ENCODE results near the gene TTBK2. TPM values are rescaled to one million over a fixed set of nuclear protein-coding genes. Genes with fewer than 3 reads are reported as not detected.
A peak's percentile ranks its signal among the peaks of the same experiment; 100 is the strongest.
"Not testable (repeated sequence)": the region's sequence is repeated elsewhere in the genome, so short reads cannot be mapped to it uniquely, and the experiment has no call there.

The TTBK2 gene
- 7.9 and 8.8 TPM in 2 replicates for total RNA-seq

DNA sequence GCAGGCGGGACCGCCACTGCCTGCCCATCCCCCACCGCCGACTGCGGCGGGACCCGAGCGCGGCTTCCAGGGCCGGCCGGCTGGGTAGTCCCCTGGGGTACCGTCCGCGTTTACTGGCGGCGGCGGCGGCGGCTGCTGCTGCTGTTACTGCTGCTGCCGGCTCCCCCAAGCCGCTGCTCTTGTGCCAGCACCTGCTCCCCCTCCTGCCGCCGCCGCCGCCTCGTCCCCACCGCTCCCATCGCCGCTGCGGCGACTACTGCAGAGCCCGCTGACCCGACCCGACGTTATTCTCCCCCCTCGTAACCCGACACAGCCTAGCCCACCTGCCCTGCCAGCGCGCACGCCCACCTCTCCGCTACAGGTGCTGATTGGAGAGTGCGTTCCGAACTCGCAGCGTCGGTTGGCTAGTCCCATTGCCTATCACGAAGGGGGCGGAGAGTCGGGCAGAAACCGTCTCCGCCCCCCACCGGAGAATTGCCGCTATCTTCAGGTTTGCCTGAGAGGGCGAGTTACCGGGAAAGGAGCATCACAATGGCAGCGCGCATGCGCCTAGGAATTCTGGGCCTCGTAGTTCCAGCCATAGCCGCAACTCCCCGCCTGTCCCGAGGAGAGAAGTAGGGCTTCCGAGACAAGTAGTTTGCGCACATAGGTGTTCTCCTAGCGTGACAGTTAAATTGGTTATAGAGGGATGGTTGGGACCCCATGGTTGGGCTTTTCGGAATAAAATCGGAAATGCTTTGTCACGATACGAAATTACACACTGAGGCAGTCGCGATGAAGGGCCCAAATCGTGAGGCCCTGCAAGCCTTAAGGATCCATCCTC is at the start of gene TTBK2:
Gene TTBK2, minus strand, starts transcription at position 260 of the 823 bp plus-strand sequence. CDS start 42,161 bp downstream, outside the sequence.
- peak within 1 kb of the TSS; percentile 76 for H3K4me3 ChIP-seq (ENCODE audit: low read depth, low read length)
- no peak for FAIRE-seq
- H3K27me3 ChIP-seq (ENCODE audit: control insufficient read depth, insufficient read depth, low read length), result no peaks in the 10 kb centered on the region
- H3K36me3 ChIP-seq (ENCODE audit: control insufficient read depth, insufficient read depth, low read length), result no peaks in the 10 kb centered on the region
- TF ChIP-seq, protein P1, sequence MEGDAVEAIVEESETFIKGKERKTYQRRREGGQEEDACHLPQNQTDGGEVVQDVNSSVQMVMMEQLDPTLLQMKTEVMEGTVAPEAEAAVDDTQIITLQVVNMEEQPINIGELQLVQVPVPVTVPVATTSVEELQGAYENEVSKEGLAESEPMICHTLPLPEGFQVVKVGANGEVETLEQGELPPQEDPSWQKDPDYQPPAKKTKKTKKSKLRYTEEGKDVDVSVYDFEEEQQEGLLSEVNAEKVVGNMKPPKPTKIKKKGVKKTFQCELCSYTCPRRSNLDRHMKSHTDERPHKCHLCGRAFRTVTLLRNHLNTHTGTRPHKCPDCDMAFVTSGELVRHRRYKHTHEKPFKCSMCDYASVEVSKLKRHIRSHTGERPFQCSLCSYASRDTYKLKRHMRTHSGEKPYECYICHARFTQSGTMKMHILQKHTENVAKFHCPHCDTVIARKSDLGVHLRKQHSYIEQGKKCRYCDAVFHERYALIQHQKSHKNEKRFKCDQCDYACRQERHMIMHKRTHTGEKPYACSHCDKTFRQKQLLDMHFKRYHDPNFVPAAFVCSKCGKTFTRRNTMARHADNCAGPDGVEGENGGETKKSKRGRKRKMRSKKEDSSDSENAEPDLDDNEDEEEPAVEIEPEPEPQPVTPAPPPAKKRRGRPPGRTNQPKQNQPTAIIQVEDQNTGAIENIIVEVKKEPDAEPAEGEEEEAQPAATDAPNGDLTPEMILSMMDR (IDR thresholded peaks at IDR 0.05; ENCODE audit: insufficient read depth, low read length, severe bottlenecking), result no peak
- peak; percentile 94 for DNase-seq (ENCODE audit: low read depth)

DNA sequence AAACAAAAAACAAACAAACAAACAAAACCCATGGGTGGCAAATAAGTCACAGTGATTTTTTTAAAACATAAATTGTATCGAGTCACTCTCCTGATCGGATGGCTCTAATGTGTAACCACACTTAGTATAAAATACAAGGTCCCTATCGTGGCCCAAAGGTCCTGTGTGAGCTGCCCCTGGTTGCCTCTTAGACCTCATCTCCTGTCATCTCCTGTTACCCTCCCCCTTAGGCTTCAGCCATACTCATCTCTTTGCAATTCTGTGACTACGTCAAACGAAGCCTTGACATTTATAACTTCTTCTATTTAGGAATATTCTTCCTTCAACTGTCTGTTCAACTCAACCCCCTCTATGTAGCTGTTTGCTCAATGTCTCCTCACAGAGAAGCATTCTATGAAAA is 43.9 kb upstream of the TTBK2 start:
- TF ChIP-seq, protein P1 (IDR thresholded peaks at IDR 0.05; ENCODE audit: insufficient read depth, low read length, severe bottlenecking), result no peak
- Histone ChIP-seq H3K27me3 (ENCODE audit: control insufficient read depth, insufficient read depth, low read length) (no peaks in the 10 kb centered on the region), H3K4me3 (ENCODE audit: low read depth, low read length) (no peak overlapping the region), H3K36me3 (ENCODE audit: control insufficient read depth, insufficient read depth, low read length) (peaks cover 7% of the 10 kb centered on the region)
- FAIRE-seq (no peak), DNase-seq (ENCODE audit: low read depth) (no peak)

DNA sequence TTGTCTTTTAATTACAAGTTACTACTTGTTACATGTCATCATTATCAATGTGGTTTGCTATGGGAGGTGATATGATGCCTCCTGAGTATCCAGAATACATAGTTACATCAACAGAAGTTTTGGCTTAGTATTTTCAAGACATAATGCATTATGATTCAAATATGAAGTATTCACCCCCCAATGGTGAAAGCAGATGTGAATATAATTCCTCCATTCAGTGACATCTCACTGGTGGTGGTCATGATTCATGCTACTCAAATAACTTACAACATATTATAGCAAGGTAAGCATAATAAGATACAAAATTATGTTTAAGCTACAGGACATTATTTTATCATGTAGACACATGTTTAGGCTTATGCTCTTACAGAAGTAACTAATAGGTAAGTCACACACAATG is 34.9 kb upstream of the TTBK2 start:
- TF ChIP-seq, protein P1 (IDR thresholded peaks at IDR 0.05; ENCODE audit: insufficient read depth, low read length, severe bottlenecking), result no peak
- H3K36me3 ChIP-seq (ENCODE audit: control insufficient read depth, insufficient read depth, low read length), result peaks cover 3% of the 10 kb centered on the region
- FAIRE-seq (no peak), DNase-seq (ENCODE audit: low read depth) (peak; percentile 99)
- no peaks in the 10 kb centered on the region for H3K27me3 ChIP-seq (ENCODE audit: control insufficient read depth, insufficient read depth, low read length)
- H3K4me3 ChIP-seq (ENCODE audit: low read depth, low read length), result no peak overlapping the region

DNA sequence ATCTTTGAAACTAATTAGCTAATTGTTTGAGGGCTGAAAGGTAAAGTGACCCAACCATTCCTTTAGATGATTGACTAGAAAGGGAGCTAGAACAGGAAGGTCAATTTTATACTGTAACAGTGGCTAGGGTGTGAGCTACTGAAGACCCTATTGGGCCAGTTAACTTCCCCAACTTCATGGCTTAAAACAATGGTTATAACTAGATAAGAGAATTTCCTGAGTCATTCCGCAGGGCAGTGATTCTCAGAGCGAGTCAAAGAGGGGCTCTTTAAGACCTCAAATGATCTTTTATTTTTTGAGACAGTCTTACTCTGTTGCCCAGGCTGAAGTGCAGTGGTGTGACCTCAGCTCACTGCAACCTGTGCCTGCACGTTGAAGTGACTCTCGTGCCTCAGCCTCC is 33.7 kb upstream of the TTBK2 start:
- Histone ChIP-seq H3K36me3 (ENCODE audit: control insufficient read depth, insufficient read depth, low read length) (peaks cover 7% of the 10 kb centered on the region), H3K4me3 (ENCODE audit: low read depth, low read length) (no peak overlapping the region), H3K27me3 (ENCODE audit: control insufficient read depth, insufficient read depth, low read length) (no peaks in the 10 kb centered on the region)
- no peak for FAIRE-seq
- TF ChIP-seq, protein P1 (IDR thresholded peaks at IDR 0.05; ENCODE audit: insufficient read depth, low read length, severe bottlenecking), result no peak
- no peak for DNase-seq (ENCODE audit: low read depth)

DNA sequence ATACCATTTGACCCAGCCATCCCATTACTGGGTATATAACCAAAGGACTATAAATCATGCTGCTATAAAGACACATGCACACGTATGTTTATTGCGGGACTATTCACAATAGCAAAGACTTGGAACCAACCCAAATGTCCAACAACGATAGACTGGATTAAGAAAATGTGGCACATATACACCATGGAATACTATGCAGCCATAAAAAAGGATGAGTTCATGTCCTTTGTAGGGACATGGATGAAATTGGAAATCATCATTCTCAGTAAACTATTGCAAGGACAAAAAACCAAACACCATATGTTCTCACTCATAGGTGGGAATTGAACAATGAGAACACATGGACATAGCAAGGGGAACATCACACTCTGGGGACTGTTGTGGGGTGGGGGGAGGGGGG is 28.3 kb upstream of the TTBK2 start:
- H3K27me3 ChIP-seq (ENCODE audit: control insufficient read depth, insufficient read depth, low read length); H3K4me3 ChIP-seq (ENCODE audit: low read depth, low read length); DNase-seq (ENCODE audit: low read depth); FAIRE-seq: not testable (repeated sequence)
- peaks cover 10% of the 10 kb centered on the region for H3K36me3 ChIP-seq (ENCODE audit: control insufficient read depth, insufficient read depth, low read length)

DNA sequence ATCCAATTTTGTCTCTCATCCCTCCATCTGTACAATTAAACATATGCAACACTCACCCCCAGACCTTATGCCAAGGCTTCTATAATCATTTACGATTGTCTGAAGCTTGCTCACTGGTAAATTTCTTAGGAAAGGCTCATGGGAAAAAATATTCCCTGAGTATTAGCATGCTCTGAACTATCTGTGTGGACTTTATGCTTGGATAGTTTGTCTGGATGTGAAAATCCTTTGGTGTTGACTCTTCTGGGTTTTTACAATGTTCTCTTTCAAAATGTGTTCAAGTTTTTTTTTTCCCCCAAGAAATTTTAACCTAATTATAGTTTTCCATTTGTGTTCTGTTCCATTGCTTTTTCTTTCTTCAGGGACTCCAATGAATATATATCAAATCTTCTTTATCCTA is 19.9 kb upstream of the TTBK2 start:
- no peak for FAIRE-seq
- TF ChIP-seq, protein P1 (IDR thresholded peaks at IDR 0.05; ENCODE audit: insufficient read depth, low read length, severe bottlenecking), result no peak
- Histone ChIP-seq H3K27me3 (ENCODE audit: control insufficient read depth, insufficient read depth, low read length) (no peaks in the 10 kb centered on the region), H3K36me3 (ENCODE audit: control insufficient read depth, insufficient read depth, low read length) (peaks cover 2% of the 10 kb centered on the region), H3K4me3 (ENCODE audit: low read depth, low read length) (no peak overlapping the region)
- DNase-seq (ENCODE audit: low read depth), result no peak
